DMS114 treated with DMSO at 0.1 percent for 48 hours (cell line): ENCODE data around the gene RASA3.
"Not testable (repeated sequence)": the region's sequence is repeated elsewhere in the genome, so short reads cannot be mapped to it uniquely, and the experiment has no call there.

Experiments
- DNase-seq: peaks from one replicate; lab custom pipeline; 2025; ENCODE audit not compliant: unreplicated experiment; lab: John Stamatoyannopoulos, UW

The RASA3 gene

GRCh38 chr13:113996912-113997745 is 135.3 kb downstream of the RASA3 start:
- DNase-seq: no peak

DNA sequence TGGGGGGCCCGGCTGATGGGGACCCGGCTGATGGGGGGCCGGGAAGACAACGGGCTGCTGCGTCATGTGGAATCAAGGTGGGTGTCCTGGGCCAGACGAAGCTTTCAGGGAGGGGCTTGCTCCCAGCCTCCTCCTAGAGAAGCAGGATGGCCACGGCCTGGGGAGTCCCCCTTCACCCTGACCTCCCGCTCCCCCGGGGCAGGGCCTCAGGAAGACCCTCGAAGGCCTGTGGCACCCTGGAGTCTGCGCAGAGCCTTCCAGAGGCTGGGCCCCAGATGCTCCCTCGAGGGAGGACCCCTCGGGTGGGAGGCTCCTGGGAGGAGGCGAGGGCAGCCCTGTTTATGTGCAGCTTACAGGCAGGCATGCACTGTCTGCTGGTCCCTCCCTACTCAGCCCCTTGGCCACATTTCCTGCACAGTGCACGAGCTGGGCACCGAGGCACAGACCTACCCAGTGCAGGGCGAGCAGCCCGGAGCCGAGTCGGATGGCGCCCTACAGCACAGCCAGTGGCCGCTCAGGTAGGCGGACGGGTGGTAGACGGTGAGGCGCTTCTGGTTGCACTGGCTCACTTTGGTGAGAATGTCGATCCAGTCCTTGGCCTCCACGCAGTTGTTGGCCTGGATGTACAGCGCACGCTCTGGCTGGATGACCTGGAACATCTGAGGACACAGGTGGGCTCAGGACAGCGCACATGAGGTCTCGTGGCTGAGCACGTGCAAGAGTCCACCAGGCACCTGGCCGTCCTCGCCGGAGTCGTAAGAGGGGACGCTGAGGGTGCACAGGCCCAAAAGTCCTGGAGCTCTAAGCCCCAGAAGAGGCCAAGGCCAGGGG is 136.1 kb downstream of the RASA3 start:
- DNase-seq: no peak

- no peak for DNase-seq
These were observed 137.3 kb downstream of the RASA3 start for GRCh38 chr13:113995051-113995601.

GRCh38 chr13:113992276-113993005 is 140.0 kb downstream of the RASA3 start:
- DNase-seq: no peak

DNA sequence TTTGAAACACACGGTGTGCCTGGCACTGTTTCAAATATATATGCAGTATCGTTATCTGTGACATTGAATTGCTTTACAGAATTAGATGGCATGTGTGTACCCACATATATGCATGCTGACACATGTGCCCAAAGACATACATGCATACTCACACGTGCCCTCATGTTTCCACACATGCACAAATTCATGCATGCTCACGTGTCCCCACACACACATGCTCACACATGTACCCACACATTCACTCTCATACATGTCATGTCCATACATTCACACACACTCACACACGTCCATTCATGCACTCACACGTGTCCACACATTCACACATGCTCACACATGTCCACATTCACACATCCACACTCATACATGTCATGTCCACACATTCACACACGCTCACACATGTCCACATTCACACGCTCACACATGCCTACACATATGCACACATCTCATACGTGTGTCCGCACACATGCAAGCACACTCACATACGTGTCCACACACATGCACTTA is 140.7 kb downstream of the RASA3 start:
- DNase-seq: no peak

- no peak for DNase-seq
These were observed 141.2 kb downstream of the RASA3 start for GRCh38 chr13:113991191-113991669.

DNA sequence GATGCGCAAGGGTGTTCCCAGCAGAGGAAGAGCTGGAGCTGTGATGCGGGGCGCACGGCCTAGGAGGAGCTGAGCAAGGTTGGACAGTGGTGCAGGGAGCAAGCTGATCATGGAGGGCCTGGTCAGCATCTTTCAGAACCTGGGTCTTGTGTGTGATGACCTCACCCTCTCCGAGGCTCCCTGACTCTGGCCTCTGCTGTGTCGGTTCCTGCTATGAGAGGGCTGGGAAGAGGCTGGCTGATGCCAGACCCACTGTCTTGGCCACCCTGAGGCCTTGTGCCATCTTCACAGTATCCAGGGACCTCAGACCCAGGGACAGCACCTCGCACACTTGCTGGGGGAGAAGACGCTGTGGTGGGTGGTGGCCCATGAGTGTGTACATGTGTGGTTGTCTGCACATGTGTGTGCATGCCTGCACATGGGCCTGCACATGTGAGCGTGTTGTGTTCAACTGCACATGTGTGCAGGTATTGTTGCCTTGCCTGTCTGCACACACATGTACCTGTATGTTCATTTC is 142.0 kb downstream of the RASA3 start:
- no peak for DNase-seq

- DNase-seq: no peak
These were observed 142.7 kb downstream of the RASA3 start for GRCh38 chr13:113989585-113990300.

- not testable (repeated sequence) for DNase-seq
These were observed 143.6 kb downstream of the RASA3 start for GRCh38 chr13:113988859-113989258.

GRCh38 chr13:113982296-113982661 is 150.1 kb downstream of the RASA3 start:
- DNase-seq: no peak

DNA sequence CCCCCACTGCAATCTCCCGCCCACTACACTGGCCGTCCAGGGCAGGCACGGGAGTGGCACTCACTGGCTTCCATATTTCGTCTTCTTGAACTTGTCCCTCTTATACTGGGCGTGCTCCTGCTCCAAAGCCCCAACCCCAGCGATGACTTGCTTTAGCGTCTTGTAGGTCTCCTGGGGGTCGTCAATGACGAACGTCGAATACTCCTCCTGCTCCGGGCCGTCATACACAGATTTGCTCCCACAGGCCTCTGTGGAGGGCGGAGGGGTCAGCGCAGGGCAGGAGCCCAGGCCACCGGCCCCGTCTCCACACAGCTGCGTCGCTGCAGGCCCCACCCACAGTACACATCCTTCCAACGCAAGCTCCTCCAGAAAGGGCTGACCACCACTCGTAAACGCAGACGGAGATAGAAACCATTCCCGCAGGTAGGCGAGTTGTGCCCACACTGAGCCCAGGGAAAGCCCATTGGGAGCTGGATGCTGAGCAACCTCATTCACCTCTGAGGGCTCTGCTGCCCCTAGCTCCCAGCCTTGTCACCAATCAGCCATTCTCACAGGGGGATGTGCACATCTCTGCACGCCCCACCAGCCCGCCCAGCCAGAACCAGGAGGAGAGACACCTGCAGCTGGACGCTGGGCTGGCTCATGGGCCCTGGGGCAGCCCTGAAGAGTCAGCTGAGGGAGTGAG is 150.7 kb downstream of the RASA3 start:
- DNase-seq: no peak

DNA sequence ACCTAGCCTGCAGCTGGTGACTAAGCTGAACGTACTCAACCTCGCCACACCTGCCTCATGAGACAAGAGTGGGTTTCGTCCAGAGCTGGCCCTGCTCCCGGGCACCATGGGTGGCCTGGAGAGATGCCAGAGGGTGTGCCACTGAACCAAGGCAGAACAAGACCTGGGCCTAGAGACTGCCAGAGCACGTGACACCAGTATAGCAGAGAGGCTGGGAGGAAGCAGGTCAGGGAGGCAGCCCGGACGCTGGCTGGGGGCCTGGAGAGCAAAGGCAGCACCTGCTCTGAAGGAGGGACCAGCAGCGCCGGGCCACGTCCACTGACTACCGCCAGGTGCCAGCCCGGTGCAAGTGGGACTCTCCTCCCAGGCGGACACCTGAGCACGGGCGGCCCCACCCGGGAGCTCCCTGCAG is 151.2 kb downstream of the RASA3 start:
- DNase-seq: no peak

GRCh38 chr13:113980489-113981064 is 151.8 kb downstream of the RASA3 start:
- no peak for DNase-seq

DNA sequence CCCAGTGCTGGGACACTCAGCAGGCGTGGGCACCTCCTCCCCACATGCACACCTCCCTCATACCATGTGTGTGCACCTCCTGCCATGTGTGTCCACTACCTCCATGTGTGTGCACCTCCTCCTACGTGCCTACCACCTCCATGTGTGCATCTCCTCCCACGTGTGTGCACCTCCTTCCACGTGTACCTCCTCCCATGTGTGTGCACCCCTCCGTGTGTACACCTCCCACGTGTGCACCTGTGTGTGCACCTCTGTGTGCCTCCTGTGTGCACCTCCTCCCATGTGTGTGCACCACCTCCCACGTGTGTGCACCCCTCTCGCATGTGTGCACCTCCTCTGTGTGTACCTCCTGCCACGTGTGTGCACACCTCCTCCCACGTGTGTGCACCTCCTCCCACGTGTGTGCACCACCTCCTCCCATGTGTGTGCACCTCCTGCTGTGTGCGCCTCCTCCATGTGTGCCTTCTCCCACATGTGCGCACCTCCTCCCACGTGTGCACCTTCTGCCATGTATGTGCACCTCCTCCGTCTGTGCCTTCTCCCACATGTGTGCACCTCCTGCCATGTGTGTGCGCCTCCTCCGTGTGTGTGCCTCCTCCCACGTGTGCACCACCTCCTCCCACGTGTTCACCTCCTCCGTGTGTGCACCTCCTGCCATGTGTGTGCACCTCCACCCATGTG is 152.5 kb downstream of the RASA3 start:
- no peak for DNase-seq

DNA sequence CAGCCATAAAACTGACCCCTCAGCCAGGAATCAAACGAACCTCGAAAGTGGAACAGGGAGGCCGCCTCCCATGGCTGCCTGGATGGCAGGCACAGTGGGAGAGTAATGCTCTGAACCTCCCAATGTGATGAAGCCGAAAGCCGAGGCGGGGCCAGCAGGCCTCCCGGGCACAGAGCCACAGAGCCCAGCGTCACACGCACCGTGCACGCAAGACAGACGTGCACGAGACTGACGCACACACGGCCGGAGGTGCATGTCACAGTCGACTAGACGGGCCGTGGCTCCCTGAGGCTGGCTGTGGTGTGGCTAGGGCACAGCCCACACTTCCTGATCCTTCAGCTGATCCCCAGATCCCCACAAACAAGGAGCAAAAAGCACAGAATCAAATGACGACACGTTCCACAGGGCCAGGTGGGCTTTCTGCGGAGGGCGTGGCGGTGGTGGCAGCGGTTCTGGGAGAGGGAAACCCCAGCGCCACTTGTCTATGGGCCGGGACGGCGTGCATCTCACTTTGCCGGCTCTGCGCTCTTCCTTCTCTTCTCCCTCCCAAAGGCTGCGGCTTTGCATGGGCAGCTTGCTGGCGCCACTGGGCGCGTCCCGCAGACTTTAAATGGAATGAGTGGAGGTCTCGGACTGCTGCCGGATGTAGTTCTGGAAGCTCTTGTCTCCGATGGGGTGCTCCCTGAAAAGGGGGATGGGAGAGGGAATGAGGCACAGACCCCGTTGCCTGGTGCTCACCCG is 153.5 kb downstream of the RASA3 start:
- no peak for DNase-seq

- DNase-seq: no peak
These were observed 154.4 kb downstream of the RASA3 start for GRCh38 chr13:113977976-113978375.

DNA sequence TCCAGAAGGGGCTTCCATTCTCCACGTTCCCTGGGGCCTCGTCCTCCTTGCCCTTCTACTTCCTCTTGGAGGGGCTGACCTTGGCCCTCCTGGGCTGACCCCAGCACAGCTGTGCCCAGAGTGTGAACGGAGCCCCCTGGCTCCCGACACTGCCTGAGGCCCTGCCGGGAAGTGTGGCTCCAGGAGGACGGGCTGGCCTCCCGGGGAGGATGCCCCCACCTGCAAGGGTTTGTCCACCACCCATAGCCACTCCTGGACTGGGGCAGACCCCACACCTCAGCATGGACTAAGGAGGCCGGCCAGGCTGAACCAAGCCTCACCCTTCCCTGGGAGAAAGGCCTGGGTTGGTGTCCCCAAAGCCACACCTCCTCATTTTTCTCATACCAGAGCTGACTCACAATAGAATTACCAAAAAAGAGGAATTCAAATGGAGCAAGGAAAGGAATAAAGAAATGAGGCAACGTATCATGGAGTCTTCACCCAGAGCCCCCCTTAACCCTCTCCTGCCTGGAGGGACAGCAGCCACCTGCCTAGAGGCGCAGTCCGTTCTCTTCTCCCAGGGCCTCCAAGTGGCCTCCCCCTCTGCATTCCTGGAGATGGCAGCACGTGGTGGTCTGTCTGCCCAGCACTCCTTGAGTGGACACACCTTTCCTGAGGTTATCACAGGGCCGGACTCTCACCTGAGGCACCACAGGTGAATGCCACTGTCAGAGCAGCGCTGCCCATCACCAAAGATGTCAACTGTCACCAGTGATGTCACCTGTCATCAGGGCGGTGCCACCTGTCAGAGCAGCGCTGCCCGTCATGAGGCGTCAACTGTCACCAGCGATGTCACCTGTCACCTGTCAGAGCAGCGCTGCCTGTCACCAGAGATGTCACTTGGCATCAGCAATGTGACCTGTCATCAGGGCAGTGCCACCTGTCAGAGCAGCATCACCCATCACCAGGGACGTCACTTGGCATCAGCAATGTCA is 155.4 kb downstream of the RASA3 start:
- DNase-seq: no peak
